ENCODE measurements around the gene GYG1.
"Not testable (repeated sequence)": the region's sequence is repeated elsewhere in the genome, so short reads cannot be mapped to it uniquely, and the experiment has no call there.

Gene GYG1
- total RNA-seq, result 12.2 to 32.5 (median 24.6) reads per million in 3 experiments

DNA sequence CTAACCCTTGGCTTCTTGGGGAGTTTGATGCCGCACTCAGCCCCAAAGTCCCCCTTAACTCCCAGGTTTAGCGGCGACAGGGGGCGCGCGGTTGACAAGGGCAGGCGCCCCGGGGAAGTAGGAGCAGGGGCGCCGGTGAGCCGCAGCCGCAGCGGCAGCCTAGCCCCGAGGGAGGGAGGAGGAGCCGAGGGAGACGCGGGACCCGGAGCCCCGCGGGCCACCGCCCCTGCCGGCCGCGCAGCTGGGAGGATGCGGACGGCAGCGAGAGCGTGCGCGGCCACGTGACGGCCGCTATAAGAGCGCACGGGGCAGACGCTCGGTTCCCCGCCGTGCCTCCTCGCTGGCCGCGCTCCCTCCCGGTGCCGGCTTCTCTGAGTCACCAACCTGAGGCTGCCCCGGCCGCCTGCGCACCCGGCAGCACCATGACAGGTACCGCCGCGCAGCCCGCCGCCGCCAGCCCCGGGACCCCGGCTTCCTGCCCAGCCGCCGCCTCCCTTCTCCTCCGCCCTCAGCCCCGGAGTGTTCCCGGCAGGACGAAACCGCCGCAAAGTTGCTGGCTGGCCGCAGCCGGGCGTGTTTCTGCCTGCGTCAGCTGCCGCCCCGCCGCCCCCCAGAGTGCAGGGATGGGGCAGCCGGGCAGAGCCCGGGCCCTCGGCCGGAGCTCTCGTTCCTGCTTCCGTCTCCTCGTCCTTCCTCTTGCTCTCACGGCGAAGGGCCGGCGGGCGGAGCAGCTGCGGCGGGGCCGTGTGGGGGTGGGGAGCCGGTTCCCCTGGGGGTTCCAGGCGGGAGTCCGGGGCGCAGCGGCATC, at the start of gene GYG1:
Gene GYG1 (plus strand): TSS at position 322 of the 808 bp plus-strand sequence. CDS start 101 bp downstream, at position 423.
- DNase-seq, result peak; percentile 75

DNA sequence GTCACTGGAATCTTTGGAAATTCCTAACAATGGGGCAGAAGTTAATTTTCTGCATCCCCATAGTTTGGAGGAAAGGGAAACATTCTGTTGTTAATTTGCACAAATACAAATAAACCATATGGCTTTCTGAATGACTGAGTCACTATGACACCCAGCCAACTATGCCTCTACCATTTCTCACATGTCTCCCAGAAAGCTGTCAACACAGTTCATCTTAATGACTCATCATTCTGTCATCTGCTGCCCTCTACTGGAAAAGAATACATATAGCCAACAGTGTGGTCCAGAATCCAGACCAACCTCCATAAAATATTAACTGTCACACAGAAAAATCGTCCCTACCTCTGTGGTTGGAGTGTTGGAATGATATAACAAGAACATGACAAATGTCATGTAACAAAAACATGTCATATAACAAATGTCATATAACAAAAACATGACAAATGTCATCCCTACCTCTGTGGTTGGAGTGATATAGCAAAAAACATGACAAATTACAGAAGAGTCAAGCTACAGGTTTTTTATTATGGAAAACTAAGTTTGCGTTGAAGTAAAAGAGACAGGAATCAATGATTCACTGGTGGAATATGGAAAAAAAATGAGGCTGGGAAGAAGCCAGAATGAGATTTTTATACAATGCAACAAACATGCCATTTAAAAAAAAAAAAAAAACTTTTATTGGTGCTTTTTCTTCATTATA, 47.7 kb upstream of the GYG1 start:
- DNase-seq, result peak; percentile 31

DNA sequence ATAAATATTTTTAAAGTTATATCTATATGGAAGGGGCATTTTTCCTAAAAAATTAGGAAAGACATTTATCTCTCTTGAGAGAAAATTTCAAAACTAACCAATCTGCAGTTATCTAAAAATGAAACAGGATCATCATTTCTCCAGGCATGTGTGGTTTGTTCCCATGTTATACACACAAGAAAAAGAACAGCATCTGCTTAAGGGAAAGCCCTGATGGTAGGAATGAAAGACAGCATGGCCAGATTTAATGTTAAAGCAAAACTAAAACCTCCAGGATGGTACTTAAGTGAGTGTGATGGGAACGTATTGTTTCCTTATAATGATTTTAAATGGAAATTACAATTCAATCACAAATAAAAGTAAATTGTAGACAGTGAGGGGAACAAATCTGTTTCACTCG, 46.2 kb upstream of the GYG1 start:
- DNase-seq, result no peak

DNA sequence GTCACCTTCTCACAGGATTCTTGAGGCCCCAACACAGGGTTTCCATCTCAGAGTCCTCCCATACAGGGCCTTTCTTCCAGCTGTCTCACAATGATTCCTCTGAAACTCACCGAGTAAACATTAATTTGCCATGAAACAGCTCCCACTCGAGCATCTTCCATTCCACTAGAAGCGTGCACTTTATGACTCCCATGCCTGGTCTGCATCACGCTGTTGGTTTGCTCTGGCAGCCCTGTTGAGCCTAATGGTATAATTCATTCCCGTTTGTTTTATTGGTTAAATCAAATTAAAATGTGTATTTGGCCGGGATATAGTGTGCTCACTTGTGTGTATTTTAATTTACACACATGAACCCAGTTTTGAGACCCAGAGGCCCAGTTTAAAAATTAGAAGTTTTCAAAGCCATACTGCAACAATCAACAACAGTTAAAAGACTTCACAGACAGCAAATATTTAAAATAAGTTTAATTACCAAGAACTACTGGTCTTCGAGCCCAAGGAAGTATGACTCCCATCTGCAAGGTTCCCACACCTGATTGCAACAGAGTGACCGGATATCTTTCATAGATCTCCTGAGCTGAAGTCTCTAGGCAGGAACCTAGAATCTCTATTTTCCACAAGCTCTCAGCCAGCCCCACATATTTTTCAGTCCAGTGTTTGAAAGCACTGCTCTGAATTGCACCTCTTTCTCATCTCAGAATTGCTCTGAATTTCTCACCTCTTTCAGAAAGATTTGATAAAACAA, 42.3 kb upstream of the GYG1 start:
- no peak for DNase-seq

DNA sequence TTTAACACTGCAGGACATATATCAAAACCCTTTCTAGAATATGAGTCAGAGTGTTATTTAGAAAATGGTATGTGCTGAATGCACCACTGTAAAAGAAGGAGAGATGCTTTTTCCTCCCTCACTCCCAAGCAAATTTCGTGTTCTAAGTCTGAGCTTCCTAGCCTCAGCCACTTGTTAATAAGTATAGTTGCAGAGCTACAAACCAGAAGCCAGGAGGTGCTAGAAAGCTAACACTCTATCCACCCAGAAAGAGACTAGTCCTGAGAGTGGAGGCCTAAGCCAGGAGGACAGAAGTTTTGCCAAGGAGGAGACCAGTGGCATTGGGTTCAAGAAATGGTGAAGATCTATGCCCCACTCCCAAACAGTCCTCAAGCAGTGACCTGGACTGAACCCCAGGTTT, 40.5 kb upstream of the GYG1 start:
- DNase-seq, result no peak

DNA sequence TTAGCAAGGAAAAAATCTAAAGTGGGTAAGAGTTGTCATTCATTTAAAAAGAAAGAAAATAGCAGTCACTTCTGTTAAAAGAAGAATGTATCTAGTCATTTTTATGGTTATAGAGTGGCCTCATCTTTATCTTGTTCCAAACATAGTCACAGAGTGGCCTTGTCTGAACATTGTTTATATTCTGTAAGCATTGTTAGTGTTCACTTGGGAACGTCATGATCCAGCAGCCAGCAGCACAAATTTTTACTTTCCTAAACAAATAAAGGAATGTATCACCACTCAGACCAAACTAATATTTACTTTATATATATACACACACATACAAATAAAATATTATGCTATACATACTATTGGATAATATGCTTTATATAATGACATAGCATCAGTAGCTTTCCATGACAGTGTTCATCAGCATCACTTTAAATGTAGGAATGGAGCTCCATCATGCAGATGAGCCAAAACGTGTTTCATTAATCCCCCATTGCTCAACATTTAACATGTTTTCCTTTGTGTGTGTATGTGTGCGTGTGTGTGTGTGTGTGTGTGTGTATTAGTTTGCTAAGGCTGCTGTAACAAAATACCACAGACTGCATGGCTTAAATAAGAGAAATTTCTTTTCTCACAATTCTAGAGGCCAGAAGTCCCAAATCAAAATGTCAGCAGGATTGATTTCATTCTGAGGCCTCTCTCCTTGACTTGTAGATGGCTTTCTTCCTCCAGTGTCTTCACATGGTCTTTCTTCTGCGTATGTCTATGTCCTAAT, 39.6 kb upstream of the GYG1 start:
- DNase-seq, result no peak

DNA sequence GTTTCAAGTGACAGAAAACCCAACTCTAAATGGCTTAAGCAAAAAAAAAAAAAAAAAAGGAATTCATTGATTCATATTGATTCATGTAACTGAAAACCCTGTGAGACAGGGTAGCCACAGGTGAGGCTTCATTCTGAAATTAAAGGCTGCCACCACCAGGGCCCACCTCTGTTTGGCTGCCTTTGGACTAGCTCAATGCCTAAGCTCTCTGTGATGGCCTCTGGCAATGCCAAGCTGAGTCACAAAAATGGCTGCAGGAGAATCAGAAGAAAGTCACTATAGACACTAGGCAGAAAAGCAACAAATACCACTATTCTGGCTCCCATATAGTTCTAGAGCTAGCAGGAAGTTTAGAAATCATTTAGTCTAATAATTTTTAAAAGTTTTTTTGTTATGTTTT, 38.2 kb upstream of the GYG1 start:
- DNase-seq, result no peak

DNA sequence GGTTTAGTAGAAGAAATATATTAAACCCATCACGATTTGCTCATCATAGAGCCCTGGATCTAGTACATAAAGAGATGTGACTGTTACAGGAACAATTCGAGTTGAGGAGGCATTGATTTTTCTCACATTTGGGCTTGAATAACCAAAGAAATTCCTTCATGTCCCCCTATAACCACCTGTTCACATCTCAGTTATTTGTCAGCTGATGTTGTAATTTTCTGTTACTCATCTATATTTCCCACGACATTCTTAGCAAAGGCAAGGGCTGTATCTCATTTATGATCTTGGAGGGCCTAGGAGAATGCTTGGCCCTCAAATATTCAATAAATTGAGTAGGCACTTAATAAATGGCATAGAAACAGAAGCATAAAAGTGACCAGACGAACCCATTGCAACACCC, 36.4 kb upstream of the GYG1 start:
- DNase-seq, result no peak

DNA sequence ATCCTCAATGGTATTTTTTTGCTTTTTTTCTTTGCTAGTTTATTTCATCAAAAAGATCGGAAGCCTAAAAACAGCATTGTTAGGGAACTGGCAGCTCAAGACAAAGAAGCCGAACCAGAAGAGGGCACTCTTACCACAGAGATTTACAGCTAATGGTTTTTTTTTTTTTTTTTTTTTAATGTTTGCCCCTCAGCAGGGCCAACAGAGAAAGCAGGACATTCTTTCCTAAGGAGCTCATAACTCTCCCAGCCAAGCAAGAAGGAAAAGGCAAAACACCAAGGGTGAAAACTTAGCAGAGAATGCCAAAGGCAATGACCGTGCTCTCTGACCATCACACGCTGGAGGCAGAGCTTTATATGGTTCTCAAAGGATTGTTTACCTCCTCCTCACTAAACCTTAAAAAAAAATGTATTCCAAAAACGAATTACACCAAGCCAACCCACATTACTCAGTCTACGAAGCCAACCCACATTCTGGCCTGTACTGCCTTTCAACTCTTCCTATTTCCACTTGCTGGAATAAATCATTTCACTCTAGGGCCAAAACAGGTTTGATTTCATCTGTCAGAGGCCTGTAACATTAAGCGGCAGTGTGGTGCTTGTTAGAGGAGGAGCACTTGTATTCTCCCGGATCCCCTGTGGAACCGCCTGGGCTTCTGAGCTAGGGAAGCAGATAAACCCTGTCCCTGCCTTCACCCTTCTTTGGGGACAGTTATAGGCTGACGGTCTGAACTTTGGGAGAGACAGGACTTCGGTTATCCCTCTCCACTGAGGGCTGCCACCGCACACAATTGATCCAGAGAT, 35.6 kb upstream of the GYG1 start:
- no peak for DNase-seq

DNA sequence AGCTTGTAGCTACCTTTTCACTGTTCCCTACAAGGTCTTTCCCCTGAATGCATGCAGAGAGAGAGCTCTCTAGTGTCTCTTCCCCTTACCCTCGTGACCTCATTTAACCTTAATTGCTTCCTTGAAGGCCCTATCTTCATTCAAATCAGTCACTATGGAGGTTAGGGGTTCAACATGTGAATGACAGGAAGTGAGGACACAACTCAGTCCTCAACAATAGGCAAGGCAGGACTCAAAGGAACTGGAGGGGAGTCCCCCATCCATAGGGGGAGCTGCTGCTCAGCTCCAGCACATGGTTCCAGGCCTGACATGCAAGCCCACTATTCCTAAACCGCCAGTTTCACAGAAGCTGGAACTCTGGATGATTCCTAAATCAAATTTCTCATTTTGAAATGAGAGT, 33.8 kb upstream of the GYG1 start:
- DNase-seq, result no peak

DNA sequence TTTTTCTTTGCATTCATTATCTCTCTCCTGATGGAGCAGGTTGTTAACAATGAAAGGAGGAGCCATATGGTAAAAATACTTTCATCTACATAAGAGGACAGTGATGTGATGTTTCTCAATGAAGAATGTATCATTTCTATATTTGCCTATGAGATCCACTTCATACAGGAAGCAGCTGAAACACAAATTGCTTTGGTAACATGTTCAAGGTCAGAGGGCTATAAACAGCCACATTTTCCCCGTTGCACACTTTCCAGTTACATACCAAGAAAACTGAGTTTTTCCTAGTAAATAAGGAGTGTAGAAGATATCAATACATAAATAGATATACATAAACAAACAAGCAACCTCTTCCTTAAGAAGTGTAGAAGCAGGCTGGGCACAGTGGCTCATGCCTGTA, 32.6 kb upstream of the GYG1 start:
- no peak for DNase-seq

DNA sequence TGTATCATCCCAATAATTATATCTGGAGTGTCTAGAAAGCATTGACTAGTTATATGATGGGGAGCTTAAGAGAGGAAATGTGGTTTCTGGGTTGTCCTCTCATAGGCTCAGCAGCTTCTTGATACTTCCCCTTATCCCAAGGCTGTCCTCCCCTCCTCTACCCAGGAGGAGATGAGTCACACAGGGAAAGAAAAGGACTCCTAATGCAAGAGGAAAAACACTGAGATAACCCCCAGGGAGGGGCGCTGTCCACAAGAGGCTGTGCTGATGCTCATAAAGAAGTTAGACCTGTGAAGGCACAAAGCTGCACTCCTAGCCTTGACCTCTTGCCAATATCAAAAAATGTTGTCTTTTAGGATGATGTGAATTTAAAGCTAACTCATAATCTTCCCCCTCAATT, 28.8 kb upstream of the GYG1 start:
- no peak for DNase-seq

DNA sequence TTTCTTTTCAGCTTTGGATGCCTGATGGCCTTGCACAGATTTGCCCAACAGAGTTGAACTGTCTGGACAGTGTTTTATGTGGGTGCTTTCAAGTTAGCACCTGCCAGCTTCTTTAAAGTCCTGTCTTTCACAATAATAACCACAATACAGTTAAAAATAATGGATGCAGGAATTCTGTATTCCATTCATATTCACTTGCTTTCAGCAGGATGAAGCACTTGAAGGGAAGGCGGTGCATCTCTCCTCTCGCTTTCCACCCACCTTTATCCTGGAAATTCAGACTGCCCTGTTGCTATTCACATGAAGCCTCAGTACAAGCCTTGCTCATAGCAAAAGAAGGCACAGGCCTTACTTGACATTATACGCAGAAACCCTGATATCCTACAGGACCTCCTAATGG, 26.5 kb upstream of the GYG1 start:
- no peak for DNase-seq

DNA sequence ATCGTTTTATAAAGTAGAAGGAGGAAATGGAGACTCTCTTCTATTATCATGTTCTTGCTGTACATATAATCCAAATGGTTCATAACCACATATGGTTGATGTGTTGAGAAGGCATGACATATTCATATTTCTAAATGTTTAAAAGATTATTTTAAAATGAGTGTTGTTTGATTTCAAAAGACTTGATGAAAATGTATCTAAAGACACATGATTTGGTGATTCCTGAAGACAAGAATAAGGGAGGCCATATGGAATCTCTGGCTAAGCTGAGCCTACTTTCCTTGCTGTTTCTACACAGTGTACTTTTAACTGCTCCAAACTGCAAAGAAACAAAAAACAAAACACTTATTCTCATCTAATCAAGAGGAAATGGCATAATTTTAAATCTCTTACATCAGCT, 23.0 kb upstream of the GYG1 start:
- DNase-seq, result no peak

DNA sequence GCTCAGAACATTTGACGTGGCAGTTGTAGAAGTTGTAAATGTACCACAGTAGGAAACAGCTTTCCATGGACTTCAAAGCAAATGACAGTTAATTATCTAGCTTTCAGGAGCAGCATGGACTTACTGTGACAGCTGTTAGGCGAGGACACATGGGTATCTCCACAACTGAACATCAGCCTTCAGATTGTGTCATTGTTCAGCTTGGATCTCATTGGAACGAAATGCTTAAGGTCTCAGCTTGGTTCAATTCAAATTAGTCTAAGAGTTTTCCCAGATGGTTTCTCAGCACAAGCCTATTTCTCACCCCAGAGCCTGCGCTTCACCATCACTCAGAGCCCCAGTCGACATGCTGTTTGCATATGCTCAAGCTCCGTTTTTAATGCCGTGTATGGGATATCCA, 21.1 kb upstream of the GYG1 start:
- DNase-seq, result no peak

DNA sequence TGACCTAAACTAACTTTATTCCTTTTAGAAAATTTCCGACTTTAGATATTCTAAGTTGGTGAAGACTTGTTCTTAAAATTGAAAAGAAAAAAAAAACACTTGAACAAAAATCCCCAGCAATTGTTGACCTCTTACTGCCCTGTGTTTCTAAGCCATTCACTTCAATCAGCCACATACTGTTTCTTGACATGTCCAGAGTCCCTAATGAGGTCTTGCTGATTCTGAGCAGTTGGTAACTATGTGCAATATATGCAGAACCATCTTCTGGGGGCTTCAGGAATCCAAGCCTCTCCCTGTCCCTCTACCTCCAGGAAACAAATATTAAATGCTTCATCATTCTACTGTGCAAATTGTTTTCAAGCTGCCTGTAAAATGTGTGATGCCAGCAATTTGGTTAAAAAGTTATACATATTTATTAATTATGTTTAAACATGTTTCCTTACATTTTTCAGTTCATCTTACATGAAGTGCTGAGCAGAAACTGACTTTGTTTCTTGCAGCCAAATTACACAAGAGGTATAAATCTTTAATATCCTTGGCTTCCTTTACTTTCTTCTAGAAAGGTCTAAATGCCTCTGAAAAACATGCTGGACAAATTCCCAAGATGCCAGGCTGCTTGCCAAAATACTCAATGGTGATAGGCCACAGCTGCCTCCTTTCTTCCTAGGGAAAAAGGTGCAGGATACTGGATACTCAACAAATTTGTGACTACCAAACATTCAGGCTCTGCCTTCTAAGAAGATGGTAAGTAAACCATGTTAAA, 19.8 kb upstream of the GYG1 start:
- DNase-seq, result no peak

DNA sequence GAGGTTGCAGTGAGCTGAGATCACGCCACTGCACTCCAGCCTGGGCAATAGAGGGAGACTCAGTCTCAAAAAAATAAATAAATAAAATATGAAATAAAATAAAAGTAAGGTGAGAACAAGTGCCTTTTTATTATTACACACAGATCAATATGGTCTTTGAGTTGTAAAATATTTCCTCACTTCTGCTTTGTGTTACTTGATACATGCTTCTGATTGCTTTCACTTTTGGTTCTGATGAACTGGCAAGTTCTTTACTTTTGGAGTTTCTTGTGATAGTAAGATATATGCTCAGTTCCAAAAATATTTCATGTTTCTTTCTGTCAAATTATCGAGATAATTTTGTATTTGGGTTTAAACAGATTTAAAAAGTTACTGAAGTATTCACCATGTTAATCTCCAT, 16.6 kb upstream of the GYG1 start:
- DNase-seq, result no peak

DNA sequence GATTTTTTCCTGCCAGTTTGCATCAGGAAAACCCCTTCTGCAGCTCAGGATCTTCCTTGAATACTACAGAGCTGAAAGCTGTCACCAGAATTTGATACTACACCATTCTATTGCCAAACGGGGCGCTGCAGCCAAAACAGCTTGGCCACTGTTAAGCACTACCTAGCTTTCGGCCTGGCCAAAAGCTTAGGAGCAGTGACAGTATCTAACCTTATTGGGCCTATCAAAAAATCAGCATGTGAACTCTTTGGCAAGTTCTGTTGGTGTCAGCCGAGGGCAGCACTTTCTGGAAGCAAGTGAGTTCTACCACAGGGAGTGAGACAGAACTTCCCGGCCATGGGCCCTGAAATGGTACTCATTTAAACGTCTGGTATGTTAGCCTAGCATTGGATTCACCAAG, 16.1 kb upstream of the GYG1 start:
- DNase-seq, result no peak

DNA sequence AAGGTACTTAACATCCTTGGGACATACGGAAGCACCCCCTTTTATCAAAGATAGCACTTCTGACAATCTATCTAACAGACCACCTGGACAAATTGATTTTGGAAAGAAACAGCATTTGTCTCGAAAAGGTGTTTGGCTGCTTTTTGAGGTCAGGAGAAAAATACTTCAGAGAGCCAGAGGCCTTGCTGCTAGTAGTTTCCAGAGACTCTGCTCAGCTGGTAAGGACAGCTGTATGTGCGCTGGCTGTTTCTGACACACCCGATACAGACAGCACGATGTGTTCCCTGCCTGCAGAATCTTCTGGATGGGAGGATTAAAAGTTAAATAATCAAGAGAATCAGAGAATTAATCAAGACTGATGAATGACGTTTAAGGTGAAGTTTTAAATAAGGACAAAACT, 15.6 kb upstream of the GYG1 start:
- no peak for DNase-seq

DNA sequence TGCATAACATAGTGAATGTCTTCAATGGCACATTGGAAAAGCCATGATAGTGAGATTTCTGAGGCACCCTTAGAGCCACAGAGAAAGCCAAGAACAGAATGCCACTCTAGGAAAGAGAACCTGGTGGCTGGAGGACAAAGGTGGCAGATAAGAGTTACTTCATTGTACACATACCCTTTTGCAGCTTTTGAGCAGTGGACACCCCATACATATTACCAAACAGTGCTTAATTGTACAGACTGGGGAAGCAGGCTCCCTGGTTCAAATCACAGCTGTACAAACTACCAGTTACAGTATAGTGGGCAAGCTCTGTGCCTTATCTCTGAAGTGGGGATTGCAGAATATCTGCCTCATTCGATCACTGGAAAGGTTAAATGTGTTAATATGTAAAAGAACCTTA, 10.1 kb upstream of the GYG1 start:
- DNase-seq, result no peak

DNA sequence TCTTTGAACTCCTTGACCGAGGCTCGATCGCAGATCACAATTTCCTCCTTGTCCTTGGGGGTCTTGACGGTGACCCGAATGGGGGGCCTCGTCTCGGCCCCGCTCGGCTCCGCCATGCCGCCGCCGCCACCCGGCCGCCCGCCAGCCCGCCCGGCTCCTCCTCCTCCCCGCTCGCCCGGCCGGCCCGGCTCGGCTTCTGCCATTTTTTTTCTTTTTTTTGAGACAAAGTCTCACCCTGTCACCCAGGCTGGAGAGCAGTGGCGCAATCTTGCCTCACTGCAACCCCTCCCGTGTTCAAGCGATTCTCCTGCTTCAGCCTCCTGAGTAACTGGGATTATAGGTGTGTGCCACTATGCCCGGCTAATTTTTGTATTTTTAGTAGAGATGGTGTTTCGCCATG, 3.8 kb upstream of the GYG1 start:
- not testable (repeated sequence) for DNase-seq

Measured in central memory CD4-positive, alpha-beta T cell (primary cell).